IMR-90 (cell line): Measurements from ENCODE around the gene KANSL3. TPM values are rescaled to one million over a fixed set of nuclear protein-coding genes. Genes with fewer than 3 reads are reported as not detected.

ENCODE experiments used
- ATAC-seq: fragments of 200-7000 bp; cut with Tn5 transposase; 2 replicates; pipeline ENCODE4 v1.9.1; 2020; ENCODE audit warnings: low read depth, mild to moderate bottlenecking, moderate library complexity
- BruUV-seq: library from RNA; stranded (reverse); fragments of 400-500 nt; replicated peaks from 2 replicates; lab custom pipeline; 2021; lab: Mats Ljungman, UMichigan
- CTCF ChIA-PET: fragments of 300-600 bp; formaldehyde crosslinking; extraction: SDS; loops from one replicate; lab custom pipeline; 2021; ENCODE audit warnings: antibody characterized with exemption; lab: Yijun Ruan, JAX
- POLR2A ChIA-PET: fragments of 300-600 bp; sonication (Branson Sonifier 250); formaldehyde crosslinking; loops from one replicate; lab custom pipeline; 2022; ENCODE audit warnings: antibody characterized with exemption; ENCODE audit not compliant: unreplicated experiment; lab: Charles Lee
- DNase-seq: peaks from one replicate; pipeline ENCODE4 v3.0.0; 2013
- H2AFZ ChIP-seq: replicated peaks from 2 replicates; pipeline ENCODE3; 2013; ENCODE audit warnings: low read length, mild to moderate bottlenecking; ENCODE audit not compliant: poor library complexity
- H2AK5ac ChIP-seq: 2 replicates; pipeline ENCODE4 v1.6.1; 2013; ENCODE audit warnings: low read depth, low read length, inconsistent platforms
- H2AK9ac ChIP-seq: replicated peaks from 2 replicates; pipeline ENCODE3; 2013; ENCODE audit warnings: mild to moderate bottlenecking, low read depth, low read length, moderate library complexity; ENCODE audit not compliant: poor library complexity
- H2BK120ac ChIP-seq: 2 replicates; pipeline ENCODE4 v1.6.1; 2013; ENCODE audit warnings: low read depth, low read length, inconsistent platforms
- H2BK15ac ChIP-seq: 3 replicates; pipeline ENCODE4 v1.6.1; 2013; ENCODE audit warnings: low read depth, low read length, inconsistent platforms
- H2BK20ac ChIP-seq: 2 replicates; pipeline ENCODE4 v1.6.1; 2013; ENCODE audit warnings: low read depth, mild to moderate bottlenecking, inconsistent platforms, low read length, moderate library complexity
- H2BK5ac ChIP-seq: 2 replicates; pipeline ENCODE4 v1.6.1; 2013; ENCODE audit warnings: mild to moderate bottlenecking, low read depth, low read length, inconsistent platforms; ENCODE audit not compliant: poor library complexity, severe bottlenecking
- H3K14ac ChIP-seq: replicated peaks from 2 replicates; pipeline ENCODE4 v1.6.1; 2013; ENCODE audit warnings: low read depth, low read length, inconsistent platforms
- H3K18ac ChIP-seq: 2 replicates; pipeline ENCODE4 v1.6.1; 2013; ENCODE audit warnings: low read depth, low read length, control low read depth
- H3K23ac ChIP-seq: 2 replicates; pipeline ENCODE4 v1.6.1; 2013; ENCODE audit warnings: low read depth, low read length, inconsistent platforms
- H3K27ac ChIP-seq: 2 replicates; pipeline ENCODE4 v1.5.1; 2013; ENCODE audit warnings: mild to moderate bottlenecking, control low read depth, low read length; ENCODE audit not compliant: insufficient read depth
- H3K27me3 ChIP-seq: 2 replicates; pipeline ENCODE4 v1.6.1; 2013; ENCODE audit warnings: low read length; ENCODE audit not compliant: control insufficient read depth, insufficient read depth
- H3K36me3 ChIP-seq: 2 replicates; pipeline ENCODE4 v1.6.1; 2013; ENCODE audit warnings: low read length, mixed read lengths; ENCODE audit not compliant: control insufficient read depth, insufficient read depth
- H3K4ac ChIP-seq: 2 replicates; pipeline ENCODE4 v1.6.1; 2013; ENCODE audit warnings: low read depth, low read length, inconsistent platforms
- H3K4me1 ChIP-seq: 2 replicates; pipeline ENCODE4 v1.6.1; 2013; ENCODE audit warnings: low read length, mixed read lengths; ENCODE audit not compliant: control insufficient read depth, insufficient read depth
- H3K4me2 ChIP-seq: 2 replicates; pipeline ENCODE4 v1.6.1; 2013; ENCODE audit warnings: low read depth, mild to moderate bottlenecking, control low read depth, low read length, moderate library complexity
- H3K4me3 ChIP-seq: 2 replicates; pipeline ENCODE4 v1.5.1; 2013; ENCODE audit warnings: low read depth, mild to moderate bottlenecking, control low read depth, low read length, moderate library complexity; ENCODE audit not compliant: insufficient read depth
- H3K56ac ChIP-seq: 2 replicates; pipeline ENCODE4 v1.6.1; 2013; ENCODE audit warnings: low read length, inconsistent platforms; ENCODE audit not compliant: insufficient read depth; ENCODE audit errors: extremely low read depth
- H3K79me1 ChIP-seq, 2 experiments: 2 replicates each; pipeline ENCODE4 v1.6.1; 2013; ENCODE audit warnings: low read length in 2 of 2, inconsistent platforms in 1 of 2, low read depth in 1 of 2
- H3K9ac ChIP-seq: 2 replicates; pipeline ENCODE4 v1.6.1; 2013; ENCODE audit warnings: low read depth, low read length, control low read depth
- H3K9me1 ChIP-seq: 2 replicates; pipeline ENCODE4 v1.6.1; 2013; ENCODE audit warnings: low read length, inconsistent platforms; ENCODE audit not compliant: insufficient read depth
- H3K9me3 ChIP-seq: 2 replicates; pipeline ENCODE4 v1.6.1; 2013; ENCODE audit warnings: low read length; ENCODE audit not compliant: control insufficient read depth, insufficient read depth
- H4K20me1 ChIP-seq: 2 replicates; pipeline ENCODE4 v1.6.1; 2013; ENCODE audit warnings: low read length, inconsistent platforms; ENCODE audit not compliant: insufficient read depth
- H4K5ac ChIP-seq: 2 replicates; pipeline ENCODE4 v1.6.1; 2013; ENCODE audit warnings: mild to moderate bottlenecking, low read depth, low read length, control low read depth
- H4K8ac ChIP-seq, 2 experiments: 2 replicates each; pipeline ENCODE4 v1.6.1; 2013; ENCODE audit warnings: low read depth in 2 of 2, low read length in 2 of 2, control low read depth in 1 of 2, inconsistent platforms in 1 of 2
- H4K91ac ChIP-seq: 2 replicates; pipeline ENCODE4 v1.6.1; 2013; ENCODE audit warnings: low read depth, low read length, inconsistent platforms; ENCODE audit not compliant: insufficient read depth
- FOS ChIP-seq: fragments of 150-350 bp; IDR thresholded peaks from 2 replicates; pipeline ENCODE4 v1.6.1; 2016; ENCODE audit warnings: low read depth, low read length
- MXI1 ChIP-seq: IDR thresholded peaks from 2 replicates; pipeline ENCODE4 v1.6.1; 2012; ENCODE audit warnings: low read depth, mild to moderate bottlenecking, low read length, moderate library complexity, borderline replicate concordance
- POLR2A ChIP-seq: IDR thresholded peaks from 2 replicates; pipeline ENCODE4 v1.6.1; 2012; ENCODE audit warnings: mild to moderate bottlenecking, low read depth, low read length
- SMC3 ChIP-seq: fragments of 150-350 bp; IDR thresholded peaks from 2 replicates; pipeline ENCODE4 v1.6.1; 2016; ENCODE audit warnings: low read depth, mild to moderate bottlenecking, antibody characterized with exemption, low read length, moderate library complexity
- USF2 ChIP-seq: fragments of 150-350 bp; IDR thresholded peaks from 2 replicates; pipeline ENCODE4 v1.6.1; 2017; ENCODE audit warnings: mild to moderate bottlenecking, antibody characterized with exemption, low read length, low read depth
- WGBS, 2 experiments: methylation state at CpG; one replicate each; pipeline versions ENCODE4 v1.1.5 to v1.1.7; 2013; ENCODE audit warnings: missing lambda C conversion rate in 2 of 2; ENCODE audit not compliant: insufficient read length in 1 of 2; ENCODE audit errors: extremely low coverage in 2 of 2; 5-methylcytosine and 5-hydroxymethylcytosine counted together
- dilution Hi-C: fragments of 300-500 bp; cut with HindIII; formaldehyde crosslinking; loops from one replicate; pipeline ENCODE4 v1.14.3; 2018; ENCODE audit warnings: low sequenced_read_pairs; ENCODE audit not compliant: unreplicated experiment
- in situ Hi-C: fragments of 300-500 bp; cut with MboI; formaldehyde crosslinking; loops from 3 replicates; pipeline ENCODE4 v1.14.3; 2019; ENCODE audit warnings: low sequenced_read_pairs, inconsistent platforms, mixed read lengths
- intact Hi-C: fragments of 100-400 bp; cut with micrococcal nuclease; formaldehyde crosslinking; loops from 2 replicates; pipeline ENCODE4 v1.10.0; 2022
- polyA plus RNA-seq, 3 experiments: library from polyadenylated mRNA; depleted of rRNA; stranded (reverse); fragments of >200 nt; gene quantifications; 2 replicates each; pipeline ENCODE4 v1.2.3, GENCODE V29; 2012; ENCODE audit warnings: low replicate concordance in 1 of 3
- total RNA-seq: library from RNA; depleted of rRNA; stranded (reverse); fragments of >200 nt; gene quantifications from 2 replicates; pipeline ENCODE4 v1.2.3, GENCODE V29; 2012

KANSL3 gene
- total and polyA plus RNA-seq, 2 of the 4 experiments (the other 2 are of a cell fraction): 22.2 to 26.3 TPM

DNA sequence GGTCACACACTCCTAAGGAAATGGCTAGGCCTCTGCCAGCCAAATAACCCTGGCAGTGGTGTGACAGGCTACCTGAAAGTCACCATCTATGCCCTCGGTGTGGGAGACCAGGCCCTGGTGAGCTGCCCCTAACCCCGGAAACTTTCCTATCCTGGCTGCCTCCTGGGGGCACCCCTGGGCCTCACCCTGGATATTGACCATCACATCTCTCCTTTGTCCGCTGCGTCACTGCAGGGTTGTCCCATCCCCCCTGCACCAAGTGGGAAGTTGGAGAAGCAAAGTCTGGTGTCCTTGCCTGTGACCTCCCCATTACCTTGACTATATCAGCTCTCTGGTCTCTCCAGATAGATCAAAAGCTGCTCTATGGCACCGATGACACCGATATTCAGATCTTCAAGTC, 23.2 kb upstream of the KANSL3 start:
- H2BK5ac ChIP-seq: no peak overlapping the region
- ChIA-PET CTCF (no interaction called here), POLR2A (no interaction called here)
- BruUV-seq: no TSS peak
- H3K4me1 ChIP-seq: peaks cover 4% of the 10 kb centered on the region
- no peak overlapping the region for H3K4ac ChIP-seq
- no peak overlapping the region for H4K8ac ChIP-seq
- no peak overlapping the region for H2BK20ac ChIP-seq
- no peak overlapping the region for H3K9ac ChIP-seq
- no peak overlapping the region for H2BK15ac ChIP-seq
- DNase-seq (no peak), ATAC-seq (no peak)
- no peaks in the 10 kb centered on the region for H4K20me1 ChIP-seq
- peaks cover 7% of the 10 kb centered on the region for H3K9me1 ChIP-seq
- no peak overlapping the region for H2BK120ac ChIP-seq
- no peak overlapping the region for H3K18ac ChIP-seq
- H3K36me3 ChIP-seq: no peaks in the 10 kb centered on the region
- H4K5ac ChIP-seq: no peak overlapping the region
- WGBS, 2 experiments: no CpG with 5 or more reads among the region's 6 CpGs
- H3K9me3 ChIP-seq: no peaks in the 10 kb centered on the region
- 0 out of 4 replicates have a peak, but pooled peaks cover 0 to 5% of the 10 kb centered on the region in 2 experiments for H3K79me1 ChIP-seq
- H3K27me3 ChIP-seq: no peaks in the 10 kb centered on the region
- TF ChIP-seq MXI1: no peak
- TF ChIP-seq POLR2A: no peak
- TF ChIP-seq USF2: no peak
- no peak for TF ChIP-seq FOS
- TF ChIP-seq SMC3: no peak
- H3K4me2 ChIP-seq: no peak overlapping the region
- H3K27ac ChIP-seq: no peak overlapping the region
- no peak overlapping the region for H4K91ac ChIP-seq
- no peak overlapping the region for H3K14ac ChIP-seq
- dilution Hi-C loops (no loop called here), intact Hi-C loops (no loop called here), in situ Hi-C loops (no loop called here)
- H3K56ac ChIP-seq: no peak overlapping the region
- no peak overlapping the region for H3K23ac ChIP-seq
- no peak overlapping the region for H2AK9ac ChIP-seq
- no peak overlapping the region for H2AK5ac ChIP-seq
- H3K4me3 ChIP-seq: no peak overlapping the region
- no peak overlapping the region for H2AFZ ChIP-seq
